HG03196 (cell line): ENCODE results near the gene ZBTB43.
A peak's percentile ranks its signal among the peaks of the same experiment; 100 is the strongest.
"Not testable (repeated sequence)": the region's sequence is repeated elsewhere in the genome, so short reads cannot be mapped to it uniquely, and the experiment has no call there.

Source experiments
- ATAC-seq: cut with Tn5 transposase; IDR thresholded peaks from one replicate; pipeline ENCODE4 v1.9.1; 2021; ENCODE audit not compliant: unreplicated experiment

Gene ZBTB43

GRCh38 chr9:126790561-126790960, 14.3 kb upstream of the ZBTB43 start:
- no peak for ATAC-seq

DNA sequence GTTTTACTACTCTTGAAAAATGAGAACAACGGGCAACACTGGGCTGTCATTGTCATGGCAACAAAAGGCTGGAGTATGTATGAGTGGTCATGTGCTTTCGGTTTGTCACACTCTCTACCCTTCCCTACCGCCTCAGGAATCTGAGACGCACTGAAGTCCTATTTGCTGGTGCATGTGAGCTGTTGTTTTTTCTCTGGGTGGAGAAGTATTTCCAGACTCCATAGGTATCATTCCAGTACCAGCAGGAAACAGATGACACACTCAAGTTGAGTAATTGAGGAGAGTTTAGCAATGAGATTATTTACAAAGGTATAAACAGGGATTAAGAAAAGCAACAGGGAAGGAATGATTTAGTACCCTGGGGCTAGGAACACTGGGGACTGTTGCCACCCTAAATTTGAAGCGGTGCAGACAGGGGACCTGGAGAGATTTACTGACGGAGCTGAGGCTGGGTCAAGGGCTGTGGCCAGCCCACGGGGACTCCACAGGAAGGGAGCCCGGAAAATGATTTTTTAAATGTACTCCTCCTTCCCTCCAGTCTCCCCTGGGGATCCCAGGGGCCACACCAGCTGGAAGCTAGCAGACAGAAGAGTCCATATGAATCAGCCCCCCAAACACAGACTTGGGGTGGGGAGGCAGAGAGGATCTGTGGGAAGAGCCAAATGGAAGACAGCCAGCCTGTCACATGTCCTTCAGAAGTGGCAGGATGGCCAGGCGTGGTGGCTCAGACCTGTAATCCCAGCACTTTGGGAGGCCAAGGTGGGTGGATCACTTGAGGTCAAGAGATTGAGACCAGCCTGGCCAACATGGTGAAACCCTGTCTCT, 13.2 kb upstream of the ZBTB43 start:
- ATAC-seq, result no peak

GRCh38 chr9:126793686-126794417, 11.0 kb upstream of the ZBTB43 start:
- ATAC-seq, result no peak

- ATAC-seq, result no peak
Observed at GRCh38 chr9:126794441-126794840, 10.4 kb upstream of the ZBTB43 start.

GRCh38 chr9:126796758-126797157, 8.1 kb upstream of the ZBTB43 start:
- no peak for ATAC-seq

GRCh38 chr9:126797903-126798302, 6.9 kb upstream of the ZBTB43 start:
- ATAC-seq, result no peak

- ATAC-seq, result no peak
Observed at GRCh38 chr9:126799034-126799433, 5.8 kb upstream of the ZBTB43 start.

DNA sequence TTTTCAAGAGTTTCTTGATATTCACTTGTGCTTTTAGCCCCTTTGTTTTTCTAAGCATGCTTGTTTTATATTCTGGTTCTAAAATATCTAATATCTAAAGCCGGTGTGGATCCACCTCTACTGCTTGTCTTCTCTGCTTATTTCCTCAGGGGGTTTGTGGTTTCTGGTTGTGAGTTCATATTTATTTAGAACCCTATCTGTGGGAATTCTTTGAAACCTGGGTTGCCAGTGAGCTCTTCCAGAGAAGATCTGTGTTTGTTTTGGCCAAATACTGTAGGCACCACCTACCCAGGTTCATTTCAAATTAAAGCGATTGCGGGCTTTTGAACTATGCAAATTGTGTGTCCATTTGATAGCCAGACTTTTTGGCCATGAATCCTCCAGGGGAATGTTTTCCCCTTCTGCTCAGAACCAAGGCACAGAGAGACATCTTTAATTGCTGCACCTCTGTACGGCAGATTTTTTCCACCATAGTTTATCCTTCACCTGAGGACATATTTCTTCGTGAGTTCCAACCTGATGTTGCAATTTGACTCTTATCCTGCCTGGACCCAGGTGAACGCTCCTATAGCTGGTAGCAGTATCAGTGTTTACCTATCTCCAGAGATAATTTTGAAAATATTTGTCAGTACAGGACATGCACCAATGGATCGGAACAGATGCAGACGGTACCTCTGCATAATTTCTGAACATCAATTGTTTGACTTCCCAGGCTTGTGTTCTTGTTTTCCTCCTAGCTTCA, 2.4 kb upstream of the ZBTB43 start:
- no peak for ATAC-seq

- ATAC-seq, result no peak
Observed at GRCh38 chr9:126804198-126804695, 593 bp upstream of the ZBTB43 start.

DNA sequence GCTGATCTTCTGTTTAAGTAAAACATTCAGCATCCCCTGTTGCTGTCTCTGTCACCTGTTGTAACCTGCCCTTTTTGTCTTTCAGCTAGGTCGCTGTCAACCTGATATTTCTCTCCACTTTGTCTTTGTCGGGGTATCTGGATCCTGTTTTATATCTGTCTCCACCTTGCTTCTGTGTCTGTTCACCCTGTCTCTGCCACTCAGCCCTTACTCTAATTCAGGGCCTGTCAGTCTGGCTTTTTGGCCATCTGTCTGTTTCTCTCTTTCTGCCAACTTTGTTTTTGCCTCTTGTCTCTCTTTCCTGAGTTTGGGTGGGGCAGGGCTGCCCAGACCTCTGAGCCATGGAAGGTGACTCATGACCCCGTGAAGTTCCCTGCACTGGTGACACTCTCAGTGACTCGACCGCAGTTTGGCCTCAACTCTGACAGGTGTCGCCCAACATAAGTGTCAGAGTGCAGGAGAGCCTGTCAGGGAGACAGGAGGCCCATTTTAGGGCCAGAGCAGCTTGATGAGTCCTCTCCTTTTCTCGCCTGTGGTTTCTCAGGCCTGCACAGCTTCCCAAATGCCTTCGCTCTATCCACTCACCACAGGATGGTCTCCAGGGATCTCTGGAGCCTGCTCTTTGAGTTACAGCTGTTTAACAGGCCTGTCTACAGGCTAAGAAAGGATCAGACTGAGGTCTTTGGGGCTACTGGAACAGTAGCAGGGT, 868 bp downstream of the ZBTB43 start:
- peak; percentile 80 for ATAC-seq

- no peak for ATAC-seq
Observed at GRCh38 chr9:126806336-126806735, 1.5 kb downstream of the ZBTB43 start.

- ATAC-seq, result no peak
Observed at GRCh38 chr9:126809068-126809467, 4.2 kb downstream of the ZBTB43 start.

GRCh38 chr9:126810221-126810620, 5.4 kb downstream of the ZBTB43 start:
- ATAC-seq, result not testable (repeated sequence)

- no peak for ATAC-seq
Observed at GRCh38 chr9:126813072-126813471, 8.2 kb downstream of the ZBTB43 start.

DNA sequence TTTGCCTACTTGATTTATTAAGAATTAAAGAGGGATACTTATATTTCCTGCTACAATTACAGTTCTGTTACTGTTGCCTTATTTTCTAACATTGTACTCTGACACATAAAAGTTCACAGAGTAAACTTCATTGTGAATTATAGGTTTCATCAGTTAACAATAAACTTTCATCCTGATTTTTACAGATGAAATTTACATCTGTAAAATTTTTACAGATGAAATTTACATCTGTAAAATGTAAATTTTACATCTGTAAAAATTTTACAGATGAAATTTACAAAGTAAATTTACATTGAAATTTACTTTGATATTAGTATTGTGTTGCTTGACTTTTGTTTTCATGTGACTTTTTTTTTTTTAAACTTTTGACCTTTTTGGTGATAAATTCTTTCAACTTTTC, 9.3 kb downstream of the ZBTB43 start:
- no peak for ATAC-seq

DNA sequence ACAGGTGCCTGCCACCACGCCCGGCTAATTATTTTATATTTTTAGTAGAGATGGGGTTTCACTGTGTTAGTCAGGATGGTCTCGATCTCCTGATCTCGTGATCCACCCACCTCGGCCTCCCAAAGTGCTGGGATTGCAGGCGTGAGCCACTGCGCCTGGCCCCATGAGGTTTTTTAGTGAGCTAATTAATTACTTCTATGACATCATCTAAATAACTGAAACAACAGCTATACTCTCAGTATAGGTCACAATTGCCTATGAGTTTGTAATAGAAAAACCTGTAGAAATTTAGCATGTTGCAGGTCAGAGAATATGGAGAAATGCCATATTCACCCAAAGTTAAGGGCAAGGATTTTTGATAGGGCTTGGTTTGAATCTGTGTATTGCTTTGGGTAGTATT, 12.8 kb downstream of the ZBTB43 start:
- ATAC-seq, result not testable (repeated sequence)

GRCh38 chr9:126818482-126818881, 13.6 kb downstream of the ZBTB43 start:
- ATAC-seq, result no peak

GRCh38 chr9:126819482-126819881, 14.6 kb downstream of the ZBTB43 start:
- no peak for ATAC-seq

DNA sequence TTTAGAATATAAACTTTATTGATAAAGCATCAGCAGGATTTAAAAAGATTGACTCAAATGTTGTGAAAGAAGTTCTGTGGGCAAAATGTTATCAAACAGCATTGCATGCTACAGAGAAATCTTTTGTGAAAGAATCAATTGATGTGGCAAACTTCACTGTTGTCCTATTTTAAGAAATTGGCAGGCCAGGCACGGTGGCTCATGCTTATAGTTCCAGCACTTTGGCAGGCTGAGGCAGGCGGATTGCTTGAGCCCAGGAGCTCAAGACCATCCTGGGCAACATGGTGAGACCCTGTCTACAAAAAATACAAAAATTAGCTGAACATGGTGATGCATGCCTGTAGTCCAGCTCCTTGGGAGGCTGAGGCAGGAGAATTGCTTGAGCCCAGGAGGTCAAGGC, 17.4 kb downstream of the ZBTB43 start:
- ATAC-seq, result no peak

- no peak for ATAC-seq
Observed at GRCh38 chr9:126822873-126823272, 18.0 kb downstream of the ZBTB43 start.

DNA sequence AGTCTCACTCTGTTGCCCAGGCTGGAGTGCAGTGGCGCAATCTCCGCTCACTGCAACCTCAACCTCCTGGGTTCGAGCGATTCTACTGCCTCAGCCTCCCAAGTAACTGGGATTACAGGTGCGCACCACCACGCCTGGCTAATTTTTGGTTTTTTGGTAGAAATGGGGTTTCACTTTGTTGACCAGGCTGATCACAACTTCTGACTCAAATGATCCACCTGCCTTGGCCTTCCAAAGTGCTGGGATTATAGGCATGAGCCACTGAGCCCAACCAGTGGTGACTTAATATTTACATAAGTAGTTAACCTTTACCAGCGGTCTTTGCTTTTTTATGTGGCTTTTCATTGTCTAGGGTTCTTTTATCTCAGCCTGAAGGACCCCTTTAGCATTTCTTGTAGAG, 19.2 kb downstream of the ZBTB43 start:
- not testable (repeated sequence) for ATAC-seq
